HL-60/S4 treated with phorbol 12-myristate 13-acetate at 8.2 ng/mL for 4 days and 3 days (cell line): ENCODE data around the gene POGLUT3.

Source experiments
- in situ Hi-C: fragments of 300-500 bp; cut with MboI; formaldehyde crosslinking; loops from 2 replicates; pipeline ENCODE4 v1.15.0; 2022; ENCODE audit warnings: low sequenced_read_pairs

The POGLUT3 gene

DNA sequence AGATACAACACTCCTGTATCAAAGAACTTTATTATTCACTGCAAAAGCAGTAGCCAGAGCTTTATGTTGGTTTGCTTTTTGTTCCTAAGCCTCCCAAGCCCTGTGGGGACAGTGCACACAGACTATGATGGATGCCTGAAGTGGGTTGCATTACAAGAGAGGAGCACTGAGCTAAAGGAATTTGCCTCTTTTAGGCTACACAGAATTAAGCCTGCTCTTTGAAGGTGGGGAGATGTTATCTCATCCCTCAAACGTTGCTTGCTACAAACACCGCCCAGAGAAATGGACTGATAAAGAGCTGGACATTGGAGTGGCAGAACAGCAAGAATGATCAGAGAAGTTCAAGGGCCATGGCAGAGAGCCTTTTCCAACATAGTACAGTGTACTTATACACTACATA is 2.5 kb upstream of the POGLUT3 start:
- in situ Hi-C loops, result no loop called here

- in situ Hi-C loops, result no loop called here
Observed at GRCh38 chr11:108500169-108500568, 2.0 kb upstream of the POGLUT3 start.

DNA sequence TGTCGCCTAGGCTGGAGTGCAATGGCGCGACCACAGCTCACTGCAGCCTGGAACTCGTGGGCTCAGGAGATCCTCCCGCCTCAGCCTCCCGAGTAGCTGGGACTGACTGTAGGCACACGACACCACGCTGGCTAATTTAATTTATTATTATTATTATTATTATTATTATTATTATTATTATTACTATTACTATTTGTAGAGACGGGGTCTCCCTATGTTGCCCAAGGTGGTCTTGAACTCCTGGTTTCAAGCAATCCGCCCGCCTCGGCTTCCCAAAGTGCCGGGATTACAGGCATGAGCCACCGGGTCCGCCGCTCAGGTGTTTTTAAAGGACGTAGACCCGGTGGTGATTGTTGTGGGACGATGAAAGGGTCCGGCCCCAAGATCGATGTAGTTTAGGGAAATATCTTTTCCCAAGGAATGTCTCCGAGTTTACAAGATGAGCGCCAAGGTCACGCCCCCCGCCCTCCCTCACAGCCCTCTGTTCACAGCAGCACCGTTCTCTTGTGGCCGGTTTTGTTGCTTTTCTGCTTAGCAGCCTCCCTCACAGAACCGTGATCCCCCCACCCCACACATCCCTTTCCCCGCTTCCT is 728 bp upstream of the POGLUT3 start:
- in situ Hi-C loops, result no loop called here

GRCh38 chr11:108497317-108498045 is 703 bp downstream of the POGLUT3 start:
- in situ Hi-C loops, result no loop called here

DNA sequence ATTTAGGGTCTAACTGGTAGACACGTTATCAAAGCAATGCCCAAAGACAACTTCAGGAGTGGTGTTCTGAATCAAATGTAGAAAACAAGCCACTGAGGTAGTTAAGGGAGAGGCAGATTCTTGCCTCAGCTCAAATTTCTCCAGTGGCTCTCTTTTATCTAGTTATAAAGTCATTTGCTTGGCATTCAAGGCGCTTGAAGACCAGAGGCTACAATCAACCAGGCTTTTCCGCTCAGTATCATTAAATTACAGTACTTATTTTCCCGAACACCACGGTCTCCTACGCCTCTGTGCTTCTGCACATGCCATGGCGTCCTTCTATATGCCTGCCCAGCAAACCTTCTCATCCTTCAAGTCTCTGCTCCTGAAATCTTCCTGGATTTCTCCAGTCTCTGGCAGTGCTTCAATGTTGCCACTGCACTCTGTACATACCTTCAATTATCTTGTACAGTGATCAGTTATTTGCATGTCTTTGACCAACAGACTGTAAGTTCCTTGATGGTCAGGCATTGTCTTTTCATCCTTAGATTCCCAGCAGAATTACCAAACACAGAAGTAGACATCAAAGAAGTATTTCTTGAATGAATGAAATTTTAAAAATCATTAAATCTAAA is 1.4 kb downstream of the POGLUT3 start:
- in situ Hi-C loops, result no loop called here

DNA sequence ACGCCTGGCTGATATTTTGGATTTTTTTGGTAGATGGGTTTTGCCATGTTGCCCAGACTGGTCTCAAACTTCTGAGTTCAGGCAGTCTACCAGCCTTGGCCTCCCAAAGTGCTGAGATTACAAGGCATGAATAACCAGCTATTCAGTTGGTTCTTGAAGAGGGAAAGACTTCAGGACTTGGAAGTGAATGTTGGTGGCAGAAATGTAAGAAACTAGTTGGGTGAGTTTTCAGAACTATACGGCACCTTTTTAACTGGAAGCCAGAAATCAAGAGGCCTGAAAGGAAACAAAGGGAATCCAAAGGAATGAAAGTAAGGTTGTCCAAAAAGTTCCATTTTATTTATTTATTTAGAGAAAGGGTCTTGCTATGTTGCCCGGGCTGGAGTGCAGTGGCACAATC is 2.9 kb downstream of the POGLUT3 start:
- in situ Hi-C loops, result no loop called here

GRCh38 chr11:108494182-108494581 is 4.0 kb downstream of the POGLUT3 start:
- in situ Hi-C loops, result no loop called here

DNA sequence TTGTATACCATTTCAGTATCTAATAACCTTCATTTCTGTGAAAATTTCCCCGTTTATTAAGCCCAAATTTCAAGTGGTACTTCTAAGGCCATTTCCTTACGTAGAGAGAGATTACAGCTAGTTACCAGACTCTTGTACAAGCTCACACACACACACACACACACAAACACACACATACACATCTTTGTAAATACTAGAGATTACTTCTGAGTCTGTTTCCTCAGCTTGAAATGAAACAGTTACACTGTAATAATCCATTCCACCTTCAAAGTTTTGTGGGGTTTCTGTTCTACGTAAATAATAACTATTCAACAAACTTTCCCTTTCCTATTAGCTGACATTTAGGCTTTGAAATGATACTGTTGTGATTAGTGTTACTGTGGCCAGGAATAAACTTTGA is 6.2 kb downstream of the POGLUT3 start:
- in situ Hi-C loops, result no loop called here

DNA sequence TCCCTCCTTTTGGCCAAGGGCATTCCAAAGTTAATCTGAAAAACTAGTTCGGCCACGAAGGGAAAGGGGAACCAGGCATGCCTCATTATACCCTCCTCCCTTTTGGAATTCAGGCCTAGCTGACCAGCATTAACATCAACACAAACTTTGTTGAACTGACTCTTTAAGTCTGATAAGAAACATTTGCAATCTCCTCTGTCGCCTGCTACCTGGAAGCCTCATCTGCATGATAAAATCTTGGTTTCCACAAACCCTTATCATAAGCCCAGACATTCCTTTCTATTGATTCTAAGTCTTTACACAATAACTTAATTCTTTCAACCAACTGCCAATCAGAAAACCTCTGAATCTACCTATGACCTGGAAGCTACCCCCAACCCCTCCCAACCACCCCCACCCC is 11.4 kb downstream of the POGLUT3 start:
- in situ Hi-C loops, result no loop called here

DNA sequence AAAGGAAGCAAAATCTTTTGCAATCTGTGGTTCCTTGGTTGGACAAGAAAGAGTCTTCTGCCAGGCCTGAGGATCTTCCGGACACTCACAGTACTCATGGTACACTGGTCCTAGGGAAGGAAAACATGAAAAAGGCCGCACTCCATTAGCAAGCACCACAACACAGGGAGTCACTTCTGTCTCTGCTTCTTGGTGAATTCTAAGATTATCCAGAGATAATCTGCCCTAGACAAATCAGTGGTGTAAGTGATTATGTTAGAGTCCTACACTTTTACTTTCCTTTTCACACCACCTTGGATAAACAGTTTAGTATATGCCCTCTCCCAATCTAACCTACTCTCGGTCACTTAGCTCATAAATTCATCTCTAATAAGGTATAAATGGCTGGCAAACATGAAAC is 11.9 kb downstream of the POGLUT3 start:
- in situ Hi-C loops, result no loop called here

DNA sequence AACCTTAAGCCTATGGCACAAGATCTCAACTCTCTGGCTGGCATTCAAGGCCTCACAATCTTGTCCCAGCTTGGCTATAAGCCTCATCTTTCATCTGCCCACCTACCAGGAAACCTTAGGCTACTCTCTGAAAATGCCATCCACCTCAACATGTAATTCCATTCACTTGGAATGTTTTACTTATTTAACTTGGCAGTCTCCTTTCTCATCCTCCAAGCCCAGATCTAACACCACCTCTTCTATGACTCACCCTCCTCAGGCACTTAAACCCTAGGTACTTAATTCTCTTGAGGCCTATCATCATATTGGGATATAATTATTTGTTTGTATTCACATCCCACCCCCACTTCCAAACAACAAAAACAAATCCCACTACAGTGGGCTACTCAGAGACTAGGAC is 15.0 kb downstream of the POGLUT3 start:
- in situ Hi-C loops, result no loop called here

- in situ Hi-C loops, result no loop called here
Observed at GRCh38 chr11:108474664-108475463, 23.3 kb downstream of the POGLUT3 start.

DNA sequence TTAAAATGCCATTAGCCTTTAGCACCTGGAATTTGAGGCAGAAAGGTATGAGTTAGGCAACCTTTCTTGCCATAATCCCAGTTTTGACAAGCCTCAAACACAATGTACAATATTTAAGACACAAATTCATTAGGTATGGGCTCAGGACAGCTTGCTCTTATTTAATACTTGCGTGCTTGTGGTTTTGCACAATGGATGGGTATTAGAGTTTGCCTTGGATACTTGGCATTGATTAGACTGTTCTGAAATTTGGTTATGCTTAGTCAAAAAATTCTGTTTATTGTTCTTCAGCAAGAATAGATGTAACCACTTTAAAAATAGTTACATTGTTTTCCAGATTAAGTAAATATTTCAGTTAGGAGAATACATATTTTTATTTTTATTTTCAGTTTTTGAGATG is 25.5 kb downstream of the POGLUT3 start:
- in situ Hi-C loops, result no loop called here

GRCh38 chr11:108468478-108468864 is 29.7 kb downstream of the POGLUT3 start:
- in situ Hi-C loops, result no loop called here

DNA sequence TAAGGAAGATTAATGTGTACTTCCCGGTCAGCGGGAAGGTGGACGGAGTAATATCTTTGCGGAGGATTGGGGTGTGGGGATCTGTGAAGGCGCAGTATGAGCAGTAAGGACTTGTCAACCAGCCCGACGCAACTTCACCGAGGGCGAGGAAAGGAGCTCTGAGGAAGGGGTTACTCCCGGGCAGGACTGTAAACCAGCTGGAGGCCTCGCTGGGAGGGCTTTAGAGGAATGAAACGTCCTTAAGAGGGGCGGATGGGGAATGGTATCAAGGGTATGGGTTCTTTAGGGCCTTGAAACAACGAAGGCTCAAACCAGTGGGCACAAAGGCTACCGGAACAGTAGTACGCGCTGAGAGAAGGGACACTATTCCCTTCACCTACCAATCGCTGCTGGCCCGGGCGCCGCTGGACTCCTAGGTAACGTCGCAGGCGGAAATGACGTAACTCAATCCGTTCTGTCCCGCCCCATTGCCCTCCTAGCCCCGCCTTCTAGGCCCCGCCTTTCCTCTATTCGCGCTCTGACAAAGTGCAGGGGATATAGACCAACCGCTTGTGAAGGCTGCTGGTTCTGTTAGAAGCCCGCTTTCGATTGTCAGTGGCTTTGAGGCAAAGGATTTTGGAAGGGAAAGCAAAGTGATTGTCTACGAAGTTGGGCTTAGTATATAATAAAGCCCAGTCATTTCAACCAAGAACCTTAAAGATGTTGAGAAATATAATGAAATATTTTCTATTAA is 30.9 kb downstream of the POGLUT3 start, which contains the start of gene C11orf65:
Gene C11orf65 (minus strand): TSS at position 439 of the 733 bp plus-strand sequence. CDS start 5,970 bp downstream, outside the sequence.
- in situ Hi-C loops, result no loop called here

- in situ Hi-C loops, result no loop called here
Observed at GRCh38 chr11:108466405-108466804, 31.8 kb downstream of the POGLUT3 start.

DNA sequence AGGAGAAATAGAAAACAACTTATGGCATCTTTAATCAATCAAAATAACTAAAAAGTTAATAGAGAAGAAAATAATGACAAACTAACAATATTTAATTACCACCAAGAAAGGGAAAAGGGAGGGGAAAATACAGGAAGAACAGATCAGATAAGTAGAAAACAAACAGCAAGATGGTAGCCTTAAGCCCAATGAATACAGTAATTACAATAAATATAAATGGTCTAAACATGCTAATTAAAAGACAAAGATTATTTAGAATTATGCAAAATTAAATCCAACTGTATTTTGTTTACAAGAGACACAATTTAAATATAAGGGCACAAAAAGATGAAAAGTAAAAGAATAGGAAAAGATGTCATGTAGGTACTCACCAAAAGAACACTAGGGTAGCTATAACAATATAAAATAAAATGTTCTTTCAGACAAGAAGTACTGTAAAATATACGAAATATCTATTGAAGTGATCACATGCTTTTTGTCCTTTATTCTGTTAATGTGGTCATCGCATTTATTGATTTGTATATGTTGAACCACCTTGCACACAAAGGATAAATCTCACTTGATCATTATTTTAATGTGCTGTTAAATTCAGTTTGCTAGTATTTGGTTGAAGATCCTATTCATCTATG is 44.9 kb downstream of the POGLUT3 start:
- in situ Hi-C loops, result no loop called here
